Thyroid gland (tissue), 4 donors: ENCODE data around the gene EME1. TPM values are rescaled to one million over a fixed set of nuclear protein-coding genes. Genes with fewer than 3 reads are reported as not detected.

ENCODE experiments used
- DNase-seq, 2 donors: peaks; one replicate each; pipeline ENCODE4 v3.0.0-alpha.2; 2019
- H3K27ac ChIP-seq, 3 donors: fragments of 200-600 bp; sonication (generic); 1 replicate in 2 of 3; 2 replicates in 1 of 3; pipeline ENCODE4 v1.5.1; 2016 to 2019; ENCODE audit warnings: mild to moderate bottlenecking in 1 of 3, moderate library complexity in 1 of 3
- H3K27me3 ChIP-seq: fragments of 200-600 bp; sonication (generic); one replicate; pipeline ENCODE4 v1.5.1; 2019
- H3K36me3 ChIP-seq, 2 donors: fragments of 200-600 bp; sonication (generic); one replicate each; pipeline ENCODE4 v1.5.1; 2016 to 2019
- H3K4me1 ChIP-seq, 2 donors: fragments of 200-600 bp; sonication (generic); one replicate each; pipeline ENCODE4 v1.5.1; 2017 to 2019
- H3K4me3 ChIP-seq, 3 donors: fragments of 200-600 bp; sonication (generic); replicated peaks in 1 of 3; 1 replicate in 2 of 3; 2 replicates in 1 of 3; pipeline ENCODE4 v1.5.1; 2016; ENCODE audit warnings: mild to moderate bottlenecking in 1 of 3
- H3K9me3 ChIP-seq: fragments of 200-600 bp; sonication (generic); one replicate; pipeline ENCODE4 v1.5.1; 2017
- CTCF ChIP-seq, 6 experiments: fragments of 200-600 bp in 3 of 6; fragments of 450-650 bp in 3 of 6; sonication (generic) in 3 of 6; IDR thresholded peaks; one replicate each; pipeline ENCODE4 v1.5.1; 2016 to 2019; ENCODE audit warnings: antibody characterized with exemption in 6 of 6, mild to moderate bottlenecking in 2 of 6, inconsistent platforms in 1 of 6, moderate library complexity in 1 of 6
- POLR2A ChIP-seq, 2 donors: fragments of 450-650 bp; IDR thresholded peaks; one replicate each; pipeline ENCODE4 v1.6.1; 2017; ENCODE audit warnings: antibody characterized with exemption in 2 of 2, mild to moderate bottlenecking in 2 of 2, moderate library complexity in 1 of 2
- WGBS, 2 donors: methylation state at CpG; one replicate each; pipeline ENCODE4 v1.1.5; 2017; 5-methylcytosine and 5-hydroxymethylcytosine counted together
- intact Hi-C: fragments of 100-400 bp; cut with DNase I; formaldehyde crosslinking; loops from one replicate; pipeline ENCODE4 v1.15.1; 2023
- total RNA-seq, 4 donors: library from RNA; depleted of rRNA; stranded (reverse); fragments of >200 nt; gene quantifications; one replicate each; pipeline ENCODE4 v1.2.3, GENCODE V29; 2016

EME1 gene
- total RNA-seq, 4 donors from 2014 or later: 0.27 to 0.93 TPM; not detected in 2

GRCh38 chr17:50337956-50338355 lies 35.1 kb upstream of the EME1 start:
- intact Hi-C loops: no loop called here
- TF ChIP-seq POLR2A (IDR thresholded peaks at IDR 0.05) (no peak), CTCF (IDR thresholded peaks at IDR 0.05) (no peak)
- 85 to 90% methylated on average over 2 of the region's 2 CpGs for WGBS, 2 donors
- no peaks in the 10 kb centered on the region for H3K9me3 ChIP-seq
- no peak overlapping the region for H3K27ac ChIP-seq
- DNase-seq: no peak
- H3K4me1 ChIP-seq: no peaks in the 10 kb centered on the region
- H3K36me3 ChIP-seq: no peaks in the 10 kb centered on the region
- H3K27me3 ChIP-seq: no peaks in the 10 kb centered on the region
- no peak overlapping the region for H3K4me3 ChIP-seq

GRCh38 chr17:50338645-50339044 lies 34.4 kb upstream of the EME1 start:
- intact Hi-C loops: no loop called here
- no peak for DNase-seq
- Histone ChIP-seq H3K36me3 (no peaks in the 10 kb centered on the region), H3K4me3 (no peak overlapping the region), H3K9me3 (no peaks in the 10 kb centered on the region), H3K4me1 (no peaks in the 10 kb centered on the region), H3K27me3 (no peaks in the 10 kb centered on the region), H3K27ac (no peak overlapping the region)
- TF ChIP-seq POLR2A (IDR thresholded peaks at IDR 0.05) (no peak), CTCF (IDR thresholded peaks at IDR 0.05) (no peak)

GRCh38 chr17:50339381-50339780 lies 33.6 kb upstream of the EME1 start:
- no peak overlapping the region for H3K4me3 ChIP-seq
- intact Hi-C loops: no loop called here

GRCh38 chr17:50344731-50345365 lies 28.2 kb upstream of the EME1 start:
- peaks cover 15 to 17% of the 10 kb centered on the region in 2 donors for H3K4me1 ChIP-seq
- 73% methylated on average over 13 of the region's 13 CpGs for WGBS, 2 donors
- DNase-seq: no peak
- H3K9me3 ChIP-seq: no peaks in the 10 kb centered on the region
- H3K27me3 ChIP-seq: no peaks in the 10 kb centered on the region
- no peak overlapping the region for H3K4me3 ChIP-seq
- intact Hi-C loops: no loop called here
- no peak for TF ChIP-seq POLR2A (IDR thresholded peaks at IDR 0.05)
- TF ChIP-seq CTCF (IDR thresholded peaks at IDR 0.05): no peak
- H3K36me3 ChIP-seq: no peaks in the 10 kb centered on the region
- no peak overlapping the region for H3K27ac ChIP-seq

More at GRCh38 chr17:50339381-50339780, 33.6 kb upstream of the EME1 start:
- DNase-seq: no peak
- Histone ChIP-seq H3K9me3 (no peaks in the 10 kb centered on the region), H3K36me3 (no peaks in the 10 kb centered on the region), H3K27ac (no peak overlapping the region), H3K4me1 (no peaks in the 10 kb centered on the region), H3K27me3 (no peaks in the 10 kb centered on the region)
- TF ChIP-seq CTCF (IDR thresholded peaks at IDR 0.05) (no peak), POLR2A (IDR thresholded peaks at IDR 0.05) (no peak)

- DNase-seq: peak; percentile 87 to 89
- TF ChIP-seq CTCF (IDR thresholded peaks at IDR 0.05): no peak
- peak in 1 of 2 donors; percentile 75 for TF ChIP-seq POLR2A (IDR thresholded peaks at IDR 0.05)
- Histone ChIP-seq H3K27ac (peak within 1 kb of the TSS in 2 of 3 donors; percentile 3 to 24), H3K36me3 (no peaks in the 10 kb centered on the region), H3K4me1 (peaks cover 15 to 17% of the 10 kb centered on the region in 2 donors), H3K9me3 (no peaks in the 10 kb centered on the region), H3K27me3 (no peaks in the 10 kb centered on the region), H3K4me3 (peak within 1 kb of the TSS in 2 of 3 donors; percentile 62 to 85)
- intact Hi-C loops: no loop called here
- WGBS, 2 donors: 3 to 25% methylated on average over 10 to 33 of the region's 87 CpGs
Measured at GRCh38 chr17:50345432-50346312, 27.4 kb upstream of the EME1 start, which contains the start of gene XYLT2. XYLT2 (plus strand) TSS chr17:50346126; CDS start chr17:50346141, 15 bp downstream.
